SK-N-SH (cell line): ENCODE results near the gene TRNT1. TPM values are rescaled to one million over a fixed set of nuclear protein-coding genes. Genes with fewer than 3 reads are reported as not detected.

Experiments
- CTCF ChIA-PET: fragments of 300-600, 350-600 bp; formaldehyde crosslinking; extraction: SDS; loops from one replicate; lab custom pipeline; 2021; lab: Yijun Ruan, JAX
- POLR2A ChIA-PET: fragments of 350-600 bp; sonication (Branson Sonifier 250); formaldehyde crosslinking; extraction: SDS; loops from one replicate; lab custom pipeline; 2020; ENCODE audit warnings: antibody characterized with exemption, inconsistent platforms; lab: Yijun Ruan, JAX
- DNase-seq: peaks from one replicate; pipeline ENCODE4 v3.0.0; 2012
- H2AFZ ChIP-seq: fragments of 200-600 bp; sonication (generic); 2 replicates; pipeline ENCODE4 v1.8.1; 2016; ENCODE audit warnings: antibody characterized with exemption, mild to moderate bottlenecking, low read depth
- H3F3A ChIP-seq: fragments of 200-600 bp; sonication (generic); replicated peaks from 2 replicates; pipeline ENCODE3; 2016; ENCODE audit warnings: antibody characterized with exemption, mild to moderate bottlenecking; ENCODE audit not compliant: insufficient read depth
- H3K27ac ChIP-seq, 2 experiments: fragments of 200-500 bp in 1 of 2; fragments of 200-600 bp in 1 of 2; sonication (Bioruptor generic) in 1 of 2; sonication (generic), shearing (Covaris generic) in 1 of 2; 2 replicates each; pipeline versions ENCODE4 v1.5.1 to v1.6.1; 2014 to 2016; ENCODE audit warnings: low read depth in 2 of 2, inconsistent platforms in 1 of 2, low read length in 1 of 2, mild to moderate bottlenecking in 1 of 2, mixed read lengths in 1 of 2
- H3K27me3 ChIP-seq: fragments of 200-600 bp; sonication (generic), shearing (Covaris generic); 2 replicates; pipeline ENCODE4 v1.6.1; 2016; ENCODE audit warnings: mixed run types; ENCODE audit not compliant: insufficient read depth
- H3K36me3 ChIP-seq, 2 experiments: fragments of 200-500 bp in 1 of 2; fragments of 200-600 bp in 1 of 2; sonication (Bioruptor generic) in 1 of 2; sonication (generic) in 1 of 2; replicated peaks in 1 of 2; 2 replicates each; pipeline versions ENCODE3 to v1.5.1; 2014 to 2016; ENCODE audit warnings: low read length in 1 of 2, mild to moderate bottlenecking in 1 of 2; ENCODE audit not compliant: insufficient read depth in 2 of 2, control insufficient read depth in 1 of 2
- H3K4me1 ChIP-seq, 2 experiments: fragments of 200-500 bp in 1 of 2; fragments of 200-600 bp in 1 of 2; sonication (Bioruptor generic) in 1 of 2; sonication (generic), shearing (Covaris generic) in 1 of 2; 2 replicates each; pipeline versions ENCODE4 v1.5.1 to v1.6.1; 2014 to 2016; ENCODE audit warnings: low read depth in 1 of 2, low read length in 1 of 2, mixed run types in 1 of 2; ENCODE audit not compliant: insufficient read depth in 2 of 2, control insufficient read depth in 1 of 2
- H3K4me2 ChIP-seq: fragments of 200-600 bp; sonication (generic), shearing (Covaris generic); 2 replicates; pipeline ENCODE4 v1.6.1; 2017; ENCODE audit warnings: mixed run types
- H3K4me3 ChIP-seq, 2 experiments: fragments of 200-500 bp in 1 of 2; fragments of 200-600 bp in 1 of 2; sonication (Bioruptor generic) in 1 of 2; sonication (generic), shearing (Covaris generic) in 1 of 2; 2 replicates each; pipeline versions ENCODE4 v1.5.1 to v1.8.1; 2014 to 2016; ENCODE audit warnings: low read depth in 2 of 2, inconsistent platforms in 1 of 2, low read length in 1 of 2, mild to moderate bottlenecking in 1 of 2, mixed read lengths in 1 of 2, moderate library complexity in 1 of 2
- H3K79me2 ChIP-seq: fragments of 200-600 bp; sonication (generic); 2 replicates; pipeline ENCODE4 v1.8.1; 2017; ENCODE audit warnings: mild to moderate bottlenecking; ENCODE audit not compliant: insufficient read depth
- H3K9ac ChIP-seq: fragments of 200-600 bp; sonication (generic); 2 replicates; pipeline ENCODE4 v1.6.1; 2017; ENCODE audit warnings: mixed run types
- H3K9me2 ChIP-seq: fragments of 200-600 bp; sonication (generic); 2 replicates; pipeline ENCODE4 v1.6.1; 2017; ENCODE audit warnings: mixed run types
- H3K9me3 ChIP-seq: fragments of 200-600 bp; sonication (generic); 2 replicates; pipeline ENCODE4 v1.6.1; 2017; ENCODE audit warnings: mixed run types, mild to moderate bottlenecking, moderate library complexity
- H4K20me1 ChIP-seq: fragments of 200-600 bp; sonication (generic); 2 replicates; pipeline ENCODE4 v1.6.1; 2017; ENCODE audit warnings: mild to moderate bottlenecking, mixed run types; ENCODE audit not compliant: insufficient read depth
- ELF1 ChIP-seq: IDR thresholded peaks from 2 replicates; pipeline ENCODE4 v1.4.0; 2012
- EP300 ChIP-seq, 2 experiments: IDR thresholded peaks; 2 replicates each; pipeline versions ENCODE4 v1.4.0 to v1.6.1; 2012; ENCODE audit warnings: borderline replicate concordance in 1 of 2, low read depth in 1 of 2, low read length in 1 of 2
- EZH2phosphoT487 ChIP-seq: fragments of 200-600 bp; sonication (generic); IDR thresholded peaks from 2 replicates; pipeline ENCODE4 v1.6.1; 2017; ENCODE audit warnings: low read depth, mixed run types, mild to moderate bottlenecking, antibody characterized with exemption, moderate library complexity, borderline replicate concordance
- FOSL2 ChIP-seq: IDR thresholded peaks from 2 replicates; pipeline ENCODE4 v1.4.0; 2012; ENCODE audit warnings: low read depth, mild to moderate bottlenecking, moderate library complexity, borderline replicate concordance
- FOXJ3 ChIP-seq: sonication (generic); formaldehyde crosslinking; IDR thresholded peaks from 2 replicates; pipeline ENCODE4 v1.5.1; 2020; ENCODE audit warnings: mild to moderate bottlenecking, missing genetic modification reagents
- GABPA ChIP-seq: IDR thresholded peaks from 2 replicates; pipeline ENCODE4 v1.4.0; 2012; ENCODE audit warnings: low read depth, mild to moderate bottlenecking
- JUND ChIP-seq: IDR thresholded peaks from 2 replicates; pipeline ENCODE4 v1.4.0; 2012
- POLR2AphosphoS5 ChIP-seq: IDR thresholded peaks from 2 replicates; pipeline ENCODE4 v1.6.1; 2012; ENCODE audit warnings: low read depth, low read length
- RAD21 ChIP-seq: IDR thresholded peaks from 2 replicates; pipeline ENCODE4 v1.6.1; 2012; ENCODE audit warnings: mild to moderate bottlenecking, low read length
- RFX5 ChIP-seq: IDR thresholded peaks from 2 replicates; pipeline ENCODE4 v1.6.1; 2012; ENCODE audit warnings: mild to moderate bottlenecking, improper control_type of control experiment, low read length
- RXRA ChIP-seq: IDR thresholded peaks from 2 replicates; pipeline ENCODE4 v1.4.0; 2012; ENCODE audit warnings: low read depth, mild to moderate bottlenecking, borderline replicate concordance
- SIN3A ChIP-seq: IDR thresholded peaks from 2 replicates; pipeline ENCODE4 v1.6.1; 2012; ENCODE audit warnings: low read depth, mild to moderate bottlenecking, low read length, moderate library complexity, borderline replicate concordance
- TEAD4 ChIP-seq: IDR thresholded peaks from 2 replicates; pipeline ENCODE4 v1.4.0; 2012; ENCODE audit warnings: mild to moderate bottlenecking, borderline replicate concordance; ENCODE audit not compliant: insufficient read depth
- YY1 ChIP-seq: IDR thresholded peaks from 2 replicates; pipeline ENCODE4 v1.4.0; 2012; ENCODE audit warnings: low read depth, mild to moderate bottlenecking
- WGBS: methylation state at CpG from one replicate; pipeline ENCODE4 v1.1.6; 2017; ENCODE audit warnings: low lambda C conversion rate; 5-methylcytosine and 5-hydroxymethylcytosine counted together
- polyA plus RNA-seq, 3 experiments: library from polyadenylated mRNA; depleted of rRNA; stranded (reverse); fragments of >200 nt; gene quantifications; 2 replicates each; pipeline ENCODE4 v1.2.3, GENCODE V29; 2012
- TF ChIP-seq, protein P1 (sequence below): fragments of 200-600 bp; sonication (generic); IDR thresholded peaks from 2 replicates; pipeline ENCODE4 v1.6.1; 2017; ENCODE audit warnings: antibody characterized with exemption, mild to moderate bottlenecking, moderate library complexity
- TF ChIP-seq, protein P2 (sequence below): IDR thresholded peaks from 2 replicates; pipeline ENCODE4 v1.4.0; 2012; ENCODE audit warnings: low read depth
- TF ChIP-seq, protein P3 (sequence below): IDR thresholded peaks from 2 replicates; pipeline ENCODE4 v1.4.0; 2012; ENCODE audit warnings: low read depth, borderline replicate concordance

TRNT1 gene
- polyA plus RNA-seq, 1 of the 3 experiments (the other 2 are of a cell fraction), result 7.4 TPM

DNA sequence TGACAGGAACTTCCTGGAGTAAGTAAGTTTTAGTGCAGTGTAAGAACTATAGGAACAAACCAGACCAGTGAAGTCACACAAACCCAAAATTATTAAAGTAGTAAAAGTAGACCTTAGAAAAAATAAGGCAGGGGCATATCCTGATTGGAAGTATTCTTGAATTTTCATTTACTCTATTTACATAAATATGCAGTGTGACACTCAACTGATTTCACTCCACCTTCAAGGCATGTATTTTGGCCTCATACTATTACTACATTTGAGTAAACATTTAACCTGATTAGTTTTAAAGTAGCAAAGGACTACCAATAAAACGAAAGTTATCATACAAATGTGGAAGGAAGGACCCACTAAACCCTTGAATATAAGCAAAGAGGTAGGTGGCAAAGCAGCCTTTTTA is 22.8 kb downstream of the TRNT1 start (continued):
- TF ChIP-seq EP300 (IDR thresholded peaks at IDR 0.05; ENCODE audit: borderline replicate concordance in 1 of 2, low read depth in 1 of 2, low read length in 1 of 2), result no peak
- no peak for TF ChIP-seq EZH2phosphoT487
- TF ChIP-seq, protein P1, sequence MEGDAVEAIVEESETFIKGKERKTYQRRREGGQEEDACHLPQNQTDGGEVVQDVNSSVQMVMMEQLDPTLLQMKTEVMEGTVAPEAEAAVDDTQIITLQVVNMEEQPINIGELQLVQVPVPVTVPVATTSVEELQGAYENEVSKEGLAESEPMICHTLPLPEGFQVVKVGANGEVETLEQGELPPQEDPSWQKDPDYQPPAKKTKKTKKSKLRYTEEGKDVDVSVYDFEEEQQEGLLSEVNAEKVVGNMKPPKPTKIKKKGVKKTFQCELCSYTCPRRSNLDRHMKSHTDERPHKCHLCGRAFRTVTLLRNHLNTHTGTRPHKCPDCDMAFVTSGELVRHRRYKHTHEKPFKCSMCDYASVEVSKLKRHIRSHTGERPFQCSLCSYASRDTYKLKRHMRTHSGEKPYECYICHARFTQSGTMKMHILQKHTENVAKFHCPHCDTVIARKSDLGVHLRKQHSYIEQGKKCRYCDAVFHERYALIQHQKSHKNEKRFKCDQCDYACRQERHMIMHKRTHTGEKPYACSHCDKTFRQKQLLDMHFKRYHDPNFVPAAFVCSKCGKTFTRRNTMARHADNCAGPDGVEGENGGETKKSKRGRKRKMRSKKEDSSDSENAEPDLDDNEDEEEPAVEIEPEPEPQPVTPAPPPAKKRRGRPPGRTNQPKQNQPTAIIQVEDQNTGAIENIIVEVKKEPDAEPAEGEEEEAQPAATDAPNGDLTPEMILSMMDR, result no peak
- no peak for TF ChIP-seq TEAD4
- no peak for TF ChIP-seq POLR2AphosphoS5
- TF ChIP-seq RXRA, result no peak
- TF ChIP-seq, all 33 proteins: peak for 0

DNA sequence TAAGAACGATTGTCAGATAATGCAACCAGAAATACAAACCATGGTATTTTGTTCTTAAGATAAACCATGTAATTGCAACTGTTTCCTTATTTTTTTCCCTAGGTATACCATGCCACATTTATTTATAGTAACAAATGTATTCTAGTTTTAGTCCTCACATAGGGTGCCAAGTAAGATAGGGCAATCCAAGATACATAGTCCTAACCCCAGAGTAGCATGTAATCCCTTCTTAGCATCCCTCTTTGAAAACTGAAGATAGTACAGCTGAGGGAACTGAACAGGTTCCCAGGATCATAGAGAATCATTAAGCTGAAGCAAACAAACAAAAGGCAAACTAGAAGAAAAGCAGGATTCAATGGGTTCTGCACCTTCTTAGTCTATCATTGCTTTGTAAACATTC is 24.8 kb downstream of the TRNT1 start:
- 78% methylated on average over 1 of the region's 1 CpG for WGBS

More for the DNA sequence above, 24.8 kb downstream of the TRNT1 start:
- ChIA-PET POLR2A (no interaction called here), CTCF (no interaction called here)
- peaks cover 35% of the 10 kb centered on the region for H3F3A ChIP-seq
- no peaks in the 10 kb centered on the region; a peak in 1 of 4 replicates for H3K4me1 ChIP-seq
- peaks cover 80 to 98% of the 10 kb centered on the region in 2 experiments for H3K36me3 ChIP-seq
- TF ChIP-seq ELF1 (no peak), RAD21 (no peak), POLR2AphosphoS5 (no peak), JUND (no peak), FOXJ3 (no peak), YY1 (no peak), SIN3A (no peak), FOSL2 (no peak), GABPA (no peak), TEAD4 (no peak), EP300 (IDR thresholded peaks at IDR 0.05; ENCODE audit: borderline replicate concordance in 1 of 2, low read depth in 1 of 2, low read length in 1 of 2) (no peak), RFX5 (no peak)
- TF ChIP-seq, protein P2, sequence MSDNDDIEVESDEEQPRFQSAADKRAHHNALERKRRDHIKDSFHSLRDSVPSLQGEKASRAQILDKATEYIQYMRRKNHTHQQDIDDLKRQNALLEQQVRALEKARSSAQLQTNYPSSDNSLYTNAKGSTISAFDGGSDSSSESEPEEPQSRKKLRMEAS, result no peak
- TF ChIP-seq, protein P3, sequence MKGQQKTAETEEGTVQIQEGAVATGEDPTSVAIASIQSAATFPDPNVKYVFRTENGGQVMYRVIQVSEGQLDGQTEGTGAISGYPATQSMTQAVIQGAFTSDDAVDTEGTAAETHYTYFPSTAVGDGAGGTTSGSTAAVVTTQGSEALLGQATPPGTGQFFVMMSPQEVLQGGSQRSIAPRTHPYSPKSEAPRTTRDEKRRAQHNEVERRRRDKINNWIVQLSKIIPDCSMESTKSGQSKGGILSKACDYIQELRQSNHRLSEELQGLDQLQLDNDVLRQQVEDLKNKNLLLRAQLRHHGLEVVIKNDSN, result no peak
- H3K27me3 ChIP-seq, result no peaks in the 10 kb centered on the region
- no peaks in the 10 kb centered on the region for H3K9me3 ChIP-seq
- H3K9me2 ChIP-seq, result no peaks in the 10 kb centered on the region
- DNase-seq, result no peak
- no peak overlapping the region for H3K27ac ChIP-seq
- H4K20me1 ChIP-seq, result no peaks in the 10 kb centered on the region
- H3K79me2 ChIP-seq, result no peaks in the 10 kb centered on the region
- H3K4me2 ChIP-seq, result no peak overlapping the region
- H3K4me3 ChIP-seq, result no peak overlapping the region
- no peak overlapping the region for H2AFZ ChIP-seq
- no peak overlapping the region for H3K9ac ChIP-seq
